GM12873 (cell line): Measurements from ENCODE around the gene AREG.

Experiments used
- TF ChIP-seq, protein P1 (sequence below): IDR thresholded peaks from 2 replicates; pipeline ENCODE4 v1.5.1; 2012; ENCODE audit warnings: low read depth, mild to moderate bottlenecking, moderate library complexity, low read length, control low read depth; ENCODE audit not compliant: insufficient read depth; ENCODE audit errors: missing control alignments

Gene AREG

DNA sequence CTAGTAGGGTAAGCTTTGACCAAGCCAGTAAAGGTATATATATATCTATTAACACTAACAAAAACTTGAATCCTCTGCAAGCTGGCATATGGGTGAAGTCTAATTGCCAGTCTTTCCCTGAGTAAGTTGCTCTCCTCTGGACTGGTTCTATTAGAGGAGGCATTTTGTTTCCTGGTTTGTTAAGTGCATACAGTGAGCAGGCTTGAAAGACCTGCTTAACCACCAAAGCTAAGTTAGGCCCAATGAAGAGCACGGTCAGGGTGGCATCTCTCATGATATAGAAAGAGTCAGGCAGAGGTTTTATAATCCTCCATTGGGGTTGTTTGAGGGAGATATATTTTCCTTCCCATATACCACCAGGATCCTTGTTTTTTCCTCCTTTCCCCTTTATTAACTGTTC lies 9.6 kb upstream of the AREG start:
- TF ChIP-seq, protein P1, sequence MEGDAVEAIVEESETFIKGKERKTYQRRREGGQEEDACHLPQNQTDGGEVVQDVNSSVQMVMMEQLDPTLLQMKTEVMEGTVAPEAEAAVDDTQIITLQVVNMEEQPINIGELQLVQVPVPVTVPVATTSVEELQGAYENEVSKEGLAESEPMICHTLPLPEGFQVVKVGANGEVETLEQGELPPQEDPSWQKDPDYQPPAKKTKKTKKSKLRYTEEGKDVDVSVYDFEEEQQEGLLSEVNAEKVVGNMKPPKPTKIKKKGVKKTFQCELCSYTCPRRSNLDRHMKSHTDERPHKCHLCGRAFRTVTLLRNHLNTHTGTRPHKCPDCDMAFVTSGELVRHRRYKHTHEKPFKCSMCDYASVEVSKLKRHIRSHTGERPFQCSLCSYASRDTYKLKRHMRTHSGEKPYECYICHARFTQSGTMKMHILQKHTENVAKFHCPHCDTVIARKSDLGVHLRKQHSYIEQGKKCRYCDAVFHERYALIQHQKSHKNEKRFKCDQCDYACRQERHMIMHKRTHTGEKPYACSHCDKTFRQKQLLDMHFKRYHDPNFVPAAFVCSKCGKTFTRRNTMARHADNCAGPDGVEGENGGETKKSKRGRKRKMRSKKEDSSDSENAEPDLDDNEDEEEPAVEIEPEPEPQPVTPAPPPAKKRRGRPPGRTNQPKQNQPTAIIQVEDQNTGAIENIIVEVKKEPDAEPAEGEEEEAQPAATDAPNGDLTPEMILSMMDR = no peak

DNA sequence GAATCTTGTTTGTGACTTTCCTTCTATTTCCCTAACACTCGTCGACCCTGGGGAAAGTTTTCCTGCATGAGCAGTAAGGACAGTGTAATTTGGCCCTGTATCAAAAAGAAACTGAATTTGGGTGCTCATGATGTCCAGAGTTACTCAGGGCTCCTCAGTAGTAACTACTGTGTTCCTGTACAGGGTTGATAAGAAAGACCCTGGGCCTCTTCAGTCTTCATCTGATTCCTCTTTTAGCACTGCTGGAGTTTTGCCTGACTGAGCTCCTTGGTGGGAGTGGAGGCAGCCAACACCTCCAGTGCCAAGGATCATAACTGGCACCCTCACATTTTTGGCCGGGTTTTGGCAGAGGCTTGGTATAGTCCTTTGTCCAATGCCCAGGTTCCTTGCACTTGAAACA lies 7.1 kb upstream of the AREG start:
- TF ChIP-seq, protein P1 = no peak

DNA sequence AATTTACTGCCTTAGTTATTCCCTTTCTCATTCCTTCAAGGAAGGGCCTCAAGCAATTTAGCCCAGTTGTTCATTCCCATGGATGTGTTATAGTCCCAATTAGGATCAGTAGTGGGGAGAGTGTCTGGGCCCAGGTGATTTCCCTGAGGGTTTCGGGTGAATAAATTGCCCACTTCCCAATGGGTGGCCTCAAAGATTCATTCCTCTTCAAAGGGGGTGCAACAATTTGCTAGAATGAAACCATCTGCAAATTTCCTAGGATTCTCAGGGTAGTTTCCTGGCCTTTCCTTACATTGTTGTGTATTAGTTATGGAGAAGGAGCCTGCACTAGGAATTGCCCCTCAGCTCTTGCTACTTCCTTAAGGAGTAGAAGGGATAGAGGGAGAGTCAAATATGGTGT lies 6.3 kb upstream of the AREG start:
- TF ChIP-seq, protein P1 = no peak

DNA sequence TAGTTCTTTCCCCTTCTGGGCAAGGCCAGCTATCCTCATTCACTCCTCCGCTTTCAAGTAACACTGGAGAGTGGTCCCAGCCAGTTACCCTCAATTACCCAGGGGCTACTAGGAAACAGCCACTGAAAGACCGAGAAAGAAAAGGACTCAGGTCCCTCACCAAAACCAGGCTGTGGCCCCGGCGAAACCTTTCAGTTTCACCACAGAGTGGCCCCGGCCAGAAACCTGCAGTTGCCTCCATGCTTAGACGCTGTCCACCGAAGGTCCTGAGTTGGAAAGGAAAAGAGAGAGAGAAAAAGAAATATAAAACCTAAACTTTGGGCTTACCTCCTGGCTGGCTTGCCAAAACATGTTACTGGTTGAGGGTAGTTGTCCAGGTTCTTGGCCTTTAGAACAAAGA lies 5.0 kb upstream of the AREG start:
- TF ChIP-seq, protein P1 = no peak

DNA sequence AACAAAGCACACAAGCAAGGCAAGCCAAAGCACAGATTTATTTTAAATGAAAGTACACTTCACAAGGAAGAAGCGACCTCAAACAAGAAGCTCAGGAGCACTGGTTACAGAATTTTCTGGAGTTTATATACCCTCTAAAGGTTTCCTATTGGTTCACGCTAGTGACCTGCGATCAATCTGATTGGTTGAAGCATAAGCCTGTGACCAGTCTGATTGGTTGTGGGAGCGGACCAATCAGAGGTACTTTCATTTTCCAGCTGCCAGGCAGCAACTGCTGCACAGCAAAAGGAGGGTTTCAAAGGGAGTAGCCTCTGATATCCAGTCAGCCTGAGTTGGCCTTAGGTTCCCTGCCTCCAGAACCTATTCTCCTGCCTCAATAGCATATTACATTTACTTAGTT lies 4.6 kb upstream of the AREG start:
- TF ChIP-seq, protein P1 = no peak

DNA sequence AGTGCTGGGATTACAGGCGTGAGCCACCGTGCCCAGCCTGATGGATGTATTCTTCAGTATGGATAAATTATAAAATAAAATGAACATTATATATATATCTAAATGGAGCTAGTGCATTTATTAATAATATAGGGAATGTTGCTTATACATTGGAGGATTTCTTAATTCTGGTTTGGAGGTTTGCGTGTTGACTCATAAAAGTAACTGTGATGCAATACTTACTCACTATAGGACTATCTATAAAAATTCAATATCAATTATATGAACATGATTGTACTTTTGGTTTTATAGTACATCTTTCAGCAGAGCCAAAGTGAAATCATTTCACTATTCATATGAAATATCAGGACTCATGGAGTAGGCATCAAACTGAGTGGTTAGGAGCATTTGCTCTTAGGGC lies 3.2 kb upstream of the AREG start:
- TF ChIP-seq, protein P1 = no peak

DNA sequence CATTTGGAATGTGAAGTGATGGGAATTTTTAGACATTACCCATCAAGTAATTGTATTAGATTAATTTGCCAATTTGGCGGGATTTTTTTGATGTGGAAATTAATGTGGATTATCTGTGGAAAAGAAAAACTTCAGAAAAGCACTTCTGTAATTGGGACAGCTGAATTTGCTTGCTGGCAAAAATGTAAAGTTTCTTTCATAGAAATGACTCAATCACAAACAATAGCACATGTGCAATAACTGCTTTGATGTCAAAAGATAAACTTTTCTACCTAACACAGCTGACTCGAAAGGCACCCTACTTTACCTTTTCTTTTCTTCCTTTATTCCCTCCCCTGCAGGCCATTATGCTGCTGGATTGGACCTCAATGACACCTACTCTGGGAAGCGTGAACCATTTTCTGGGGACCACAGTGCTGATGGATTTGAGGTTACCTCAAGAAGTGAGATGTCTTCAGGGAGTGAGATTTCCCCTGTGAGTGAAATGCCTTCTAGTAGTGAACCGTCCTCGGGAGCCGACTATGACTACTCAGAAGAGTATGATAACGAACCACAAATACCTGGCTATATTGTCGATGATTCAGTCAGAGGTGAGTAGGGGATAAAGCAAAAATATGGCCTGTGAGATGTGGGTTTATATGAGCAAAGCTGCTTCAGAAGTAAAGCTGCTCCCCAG lies 1.4 kb downstream of the AREG start:
- TF ChIP-seq, protein P1 = no peak
